ENCODE results near the gene ITIH5.

- TF ChIP-seq CTCF (conservative IDR thresholded peaks at IDR 0.05; ENCODE audit: low read length) (no peak), EZH2phosphoT487 (IDR thresholded peaks at IDR 0.05; ENCODE audit: borderline replicate concordance) (no peak)
Measured at GRCh38 chr10:7634142-7634894, 32.4 kb downstream of the ITIH5 start.
